LHCN-M2 (cell line): Measurements from ENCODE around the gene ANGPTL4. TPM values are rescaled to one million over a fixed set of nuclear protein-coding genes. Genes with fewer than 3 reads are reported as not detected.
A peak's percentile ranks its signal among the peaks of the same experiment; 100 is the strongest.
"Not testable (repeated sequence)": the region's sequence is repeated elsewhere in the genome, so short reads cannot be mapped to it uniquely, and the experiment has no call there.

Experiments used
- DNase-seq: peaks from one replicate; pipeline ENCODE4 v3.0.0-alpha.2; 2012; ENCODE audit warnings: low read depth
- polyA plus RNA-seq: library from polyadenylated mRNA; unstranded; fragments of >200 nt; gene quantifications from one replicate; pipeline ENCODE4 v1.2.1, GENCODE V29; 2012; ENCODE audit warnings: missing spikeins
- total RNA-seq: library from RNA; depleted of rRNA; stranded (reverse); fragments of >200 nt; gene quantifications from 2 replicates; pipeline ENCODE4 v1.2.3, GENCODE V29; 2014; rRNA removed

ANGPTL4 gene, protein sequence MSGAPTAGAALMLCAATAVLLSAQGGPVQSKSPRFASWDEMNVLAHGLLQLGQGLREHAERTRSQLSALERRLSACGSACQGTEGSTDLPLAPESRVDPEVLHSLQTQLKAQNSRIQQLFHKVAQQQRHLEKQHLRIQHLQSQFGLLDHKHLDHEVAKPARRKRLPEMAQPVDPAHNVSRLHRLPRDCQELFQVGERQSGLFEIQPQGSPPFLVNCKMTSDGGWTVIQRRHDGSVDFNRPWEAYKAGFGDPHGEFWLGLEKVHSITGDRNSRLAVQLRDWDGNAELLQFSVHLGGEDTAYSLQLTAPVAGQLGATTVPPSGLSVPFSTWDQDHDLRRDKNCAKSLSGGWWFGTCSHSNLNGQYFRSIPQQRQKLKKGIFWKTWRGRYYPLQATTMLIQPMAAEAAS
- 48.7 and 82.3 TPM in 2 replicates for total RNA-seq
- 41.9 TPM for polyA plus RNA-seq

DNA sequence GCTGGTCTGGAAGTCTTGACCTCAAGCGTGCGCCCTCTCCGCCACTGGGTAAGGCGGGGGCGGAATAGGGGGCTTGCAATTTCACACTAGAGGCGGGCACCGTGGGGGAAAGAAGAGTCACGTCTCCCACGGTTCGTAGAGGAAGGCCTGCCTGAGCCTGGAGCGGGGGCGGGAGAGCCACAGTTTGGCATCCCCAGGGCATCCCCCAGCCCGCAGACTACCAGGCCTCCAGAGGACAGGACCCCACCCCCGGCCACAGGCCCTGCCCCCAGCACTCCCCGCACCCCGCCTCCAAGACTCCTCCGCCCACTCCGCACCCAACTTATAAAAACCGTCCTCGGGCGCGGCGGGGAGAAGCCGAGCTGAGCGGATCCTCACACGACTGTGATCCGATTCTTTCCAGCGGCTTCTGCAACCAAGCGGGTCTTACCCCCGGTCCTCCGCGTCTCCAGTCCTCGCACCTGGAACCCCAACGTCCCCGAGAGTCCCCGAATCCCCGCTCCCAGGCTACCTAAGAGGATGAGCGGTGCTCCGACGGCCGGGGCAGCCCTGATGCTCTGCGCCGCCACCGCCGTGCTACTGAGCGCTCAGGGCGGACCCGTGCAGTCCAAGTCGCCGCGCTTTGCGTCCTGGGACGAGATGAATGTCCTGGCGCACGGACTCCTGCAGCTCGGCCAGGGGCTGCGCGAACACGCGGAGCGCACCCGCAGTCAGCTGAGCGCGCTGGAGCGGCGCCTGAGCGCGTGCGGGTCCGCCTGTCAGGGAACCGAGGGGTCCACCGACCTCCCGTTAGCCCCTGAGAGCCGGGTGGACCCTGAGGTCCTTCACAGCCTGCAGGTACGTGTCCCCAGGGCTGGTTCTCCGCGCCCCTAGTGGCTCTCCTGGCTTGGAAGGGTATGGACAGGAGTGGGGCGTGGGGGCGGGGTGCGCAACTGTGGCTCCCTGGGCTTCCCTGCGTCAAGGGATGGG lies at the start of gene ANGPTL4:
ANGPTL4 (plus strand) TSS at position 353 of the 969 bp plus-strand sequence; CDS start at position 520, 167 bp downstream.
- DNase-seq = peak; percentile 85

DNA sequence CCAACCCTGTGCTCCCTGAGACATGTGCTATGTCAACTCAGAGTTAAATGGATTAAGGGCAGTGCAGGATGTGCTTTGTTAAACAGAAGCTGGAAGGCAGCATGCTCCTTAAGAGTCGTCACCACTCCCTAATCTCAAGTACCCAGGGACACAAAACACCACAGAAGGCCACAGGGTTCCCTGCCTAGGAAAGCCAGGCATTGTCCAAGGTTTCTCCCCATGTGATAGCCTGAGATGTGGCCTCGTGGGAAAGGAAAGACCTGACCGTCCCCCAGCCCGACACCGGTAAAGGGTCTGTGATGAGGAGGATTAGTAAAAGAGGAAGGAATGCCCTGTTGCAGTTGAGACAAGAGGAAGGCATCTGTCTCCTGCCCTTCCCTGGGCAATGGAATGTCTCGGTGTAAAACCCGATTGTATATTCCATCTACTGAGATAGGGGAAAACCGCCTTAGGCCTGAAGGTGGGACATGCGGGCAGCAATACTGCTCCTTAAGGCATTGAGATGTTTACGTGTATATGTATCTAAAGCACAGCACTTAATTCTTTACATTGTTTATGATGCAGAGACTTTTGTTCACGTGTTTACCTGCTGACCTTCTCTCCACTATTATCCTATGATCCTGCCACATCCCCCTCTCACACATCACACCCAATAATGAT lies 48.8 kb upstream of the ANGPTL4 start:
- DNase-seq = not testable (repeated sequence)

DNA sequence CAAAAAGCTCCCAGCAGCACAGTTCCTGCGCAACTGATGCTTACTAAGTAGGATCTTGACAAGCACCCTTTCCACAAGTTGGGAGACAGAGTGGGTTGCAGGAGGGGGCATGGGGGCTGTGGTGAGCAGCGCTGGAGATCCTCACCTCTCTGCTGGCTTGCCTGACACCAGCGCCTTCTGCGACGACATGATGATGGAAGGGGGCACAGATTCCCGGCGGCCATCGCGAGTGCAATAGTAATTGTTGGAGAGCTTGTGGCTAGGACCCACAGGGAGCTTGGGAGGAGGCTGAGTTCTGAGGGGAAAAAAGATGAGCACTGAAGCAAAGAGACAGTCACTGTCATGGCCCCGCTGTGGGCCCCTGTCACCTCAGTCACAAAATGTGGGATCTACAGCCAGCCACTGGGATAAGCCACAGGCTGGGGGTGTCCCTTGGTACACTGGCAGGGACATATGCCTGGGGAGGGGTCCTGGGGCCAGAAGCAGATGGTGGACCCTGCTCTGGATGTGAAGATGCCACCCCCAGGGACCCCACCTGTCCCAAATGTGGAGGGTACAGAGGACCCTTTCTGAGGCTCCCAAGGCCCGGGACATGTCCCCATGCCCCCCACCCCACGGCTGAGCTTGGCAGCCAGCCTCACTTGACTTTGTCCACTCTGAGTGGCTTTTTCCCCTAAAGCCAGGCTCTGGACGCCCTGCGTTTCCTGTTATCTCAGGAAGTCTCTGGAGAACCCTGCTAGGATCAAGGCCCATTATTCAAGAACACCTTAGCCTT lies 47.4 kb upstream of the ANGPTL4 start:
- DNase-seq = no peak

DNA sequence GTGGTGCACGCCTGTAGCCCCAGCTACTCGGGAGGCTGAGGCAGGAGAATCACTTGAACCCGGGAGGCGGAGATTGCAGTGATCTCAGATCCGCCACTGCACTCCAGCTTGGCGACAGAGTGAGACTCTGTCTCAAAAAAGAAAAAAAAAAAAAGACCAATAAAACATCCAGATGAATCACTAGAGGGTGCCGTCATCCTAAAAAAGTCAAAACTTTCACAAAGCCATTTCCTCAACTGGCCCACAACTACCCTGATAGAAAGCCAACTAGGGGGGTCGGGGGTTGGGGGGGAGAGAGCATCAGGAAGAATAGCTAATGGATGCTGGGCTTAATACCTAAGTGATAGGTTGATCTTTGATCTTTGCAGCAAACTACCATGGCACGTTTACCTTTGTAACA lies 45.1 kb upstream of the ANGPTL4 start:
- DNase-seq = not testable (repeated sequence)

DNA sequence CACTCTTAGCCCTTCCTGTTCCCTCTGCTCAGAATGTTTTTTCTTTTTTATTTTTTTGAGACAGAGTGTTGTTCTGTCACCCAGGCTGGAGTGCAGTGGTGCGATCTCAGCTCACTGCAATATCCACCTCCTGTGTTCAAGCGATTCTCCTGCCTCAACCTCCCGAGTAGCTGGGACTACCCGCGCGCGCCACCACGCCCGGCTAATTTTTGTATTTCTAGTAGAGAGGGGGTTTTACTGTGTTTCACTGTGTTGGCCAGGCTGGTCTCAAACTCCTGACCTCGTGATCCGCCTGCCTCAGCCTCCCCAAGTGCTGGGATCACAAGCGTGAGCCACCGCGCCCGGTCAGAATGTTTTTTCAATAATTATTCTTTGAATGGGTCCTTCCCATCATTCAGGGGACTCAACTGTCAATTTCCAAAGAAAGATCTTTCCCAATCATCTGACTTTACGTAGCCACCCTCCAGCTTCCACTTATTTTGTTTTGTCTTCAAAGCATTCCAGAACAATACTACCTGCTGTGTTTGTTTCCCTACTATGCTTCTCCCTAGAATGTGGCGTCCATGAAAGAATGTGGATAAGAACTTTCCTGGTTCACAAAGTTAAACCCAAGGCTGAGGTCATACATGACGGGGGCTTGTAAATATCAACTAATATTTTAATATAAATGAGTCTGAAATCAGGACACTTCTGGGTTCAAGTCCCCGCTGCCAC lies 44.0 kb upstream of the ANGPTL4 start:
- DNase-seq = no peak

DNA sequence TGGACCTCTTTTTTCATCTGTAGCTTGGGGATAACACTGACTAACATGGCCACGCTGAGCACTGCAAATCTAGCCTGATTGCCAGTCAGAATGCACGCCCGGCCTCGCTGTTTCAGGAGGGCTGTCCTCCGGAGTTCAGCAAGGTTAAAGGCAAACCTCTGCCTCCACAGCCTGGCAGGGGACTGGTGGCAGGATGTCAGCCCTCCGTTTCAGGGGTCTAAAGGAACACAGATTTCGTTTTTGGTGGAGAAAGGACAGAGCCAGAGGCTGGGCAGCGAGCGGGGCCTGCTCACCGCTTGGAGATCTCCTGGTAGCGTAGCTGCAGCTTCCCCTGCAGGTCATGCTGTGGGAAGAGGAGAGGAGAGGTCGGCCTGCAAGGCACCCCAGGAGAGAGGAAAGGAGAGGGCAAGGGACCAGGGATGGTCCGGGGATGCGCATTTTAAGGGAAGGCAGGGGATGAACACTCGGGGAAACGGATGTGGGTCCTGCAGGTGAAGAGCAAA lies 43.3 kb upstream of the ANGPTL4 start:
- DNase-seq = no peak

DNA sequence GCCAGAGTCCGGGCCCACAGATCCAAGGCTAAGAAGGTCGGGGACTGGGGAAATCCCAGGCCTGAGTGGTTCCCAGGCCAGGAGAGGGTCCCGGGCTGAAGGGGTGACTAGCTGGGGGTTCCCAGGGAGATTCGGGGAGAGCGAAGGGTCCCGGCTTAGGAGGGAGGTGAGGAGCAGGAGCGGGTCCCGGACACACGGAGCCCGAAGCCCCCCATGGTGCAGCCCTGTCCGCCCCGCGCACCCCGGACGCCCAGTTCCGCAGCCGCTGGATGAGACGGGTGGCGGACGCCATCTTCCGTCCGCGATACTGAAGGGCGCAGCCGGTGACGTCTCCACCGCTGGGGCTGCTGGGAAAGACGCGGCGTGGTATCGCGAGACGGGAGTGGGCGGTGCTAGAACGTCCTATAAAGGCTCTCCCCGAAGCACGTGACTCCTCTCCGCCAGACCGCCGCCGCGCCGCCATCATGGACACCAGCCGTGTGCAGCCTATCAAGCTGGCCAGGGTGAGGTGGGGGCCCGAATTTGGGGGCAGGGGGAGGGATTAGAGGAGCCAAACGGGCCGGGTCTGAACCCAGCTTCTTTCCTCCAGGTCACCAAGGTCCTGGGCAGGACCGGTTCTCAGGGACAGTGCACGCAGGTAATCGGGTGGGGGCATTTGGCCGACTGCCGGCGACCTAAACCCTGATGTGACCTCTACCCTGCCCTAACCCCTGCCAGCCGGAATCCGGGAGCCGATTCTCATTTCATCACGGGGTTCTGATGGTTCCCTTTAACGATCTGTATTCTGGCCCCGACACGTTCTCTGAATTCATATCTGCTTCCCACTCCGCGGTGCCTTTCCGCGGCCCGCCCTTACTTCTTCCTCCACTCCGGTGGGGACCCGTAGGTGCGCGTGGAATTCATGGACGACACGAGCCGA lies 42.6 kb upstream of the ANGPTL4 start, which contains the start of the genes NDUFA7 and RPS28:
NDUFA7 (minus strand) TSS at position 309 of the 919 bp plus-strand sequence; CDS start at position 292, 17 bp downstream.
RPS28 (plus strand) TSS at position 430 of the 919 bp plus-strand sequence; CDS start at position 465, 35 bp downstream.
- peak; percentile 93 for DNase-seq

DNA sequence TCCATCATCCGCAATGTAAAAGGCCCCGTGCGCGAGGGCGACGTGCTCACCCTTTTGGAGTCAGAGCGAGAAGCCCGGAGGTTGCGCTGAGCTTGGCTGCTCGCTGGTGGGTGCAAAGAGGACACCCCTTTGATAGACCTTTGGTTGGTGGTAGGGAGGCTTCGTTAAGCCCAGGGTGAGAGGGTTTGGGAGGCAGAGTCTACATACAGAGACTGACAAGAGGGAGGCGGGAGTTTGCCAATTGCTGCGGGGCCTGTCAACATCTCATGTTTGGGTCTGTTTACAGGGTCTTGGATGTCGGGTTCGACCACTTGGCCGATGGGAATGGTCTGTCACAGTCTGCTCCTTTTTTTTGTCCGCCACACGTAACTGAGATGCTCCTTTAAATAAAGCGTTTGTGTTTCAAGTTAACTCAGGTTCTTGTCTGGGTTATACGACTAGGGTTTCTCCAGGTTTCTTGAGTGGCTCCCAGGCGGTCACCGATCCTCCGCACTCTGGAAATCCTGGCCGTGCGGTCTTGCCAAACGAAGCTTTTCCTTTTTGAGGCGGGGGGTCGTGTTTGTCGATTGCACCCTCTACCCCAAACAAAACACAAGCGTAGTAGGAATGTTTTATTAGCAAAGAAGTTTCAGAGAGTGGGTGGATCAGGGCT lies 41.8 kb upstream of the ANGPTL4 start:
- DNase-seq = no peak

DNA sequence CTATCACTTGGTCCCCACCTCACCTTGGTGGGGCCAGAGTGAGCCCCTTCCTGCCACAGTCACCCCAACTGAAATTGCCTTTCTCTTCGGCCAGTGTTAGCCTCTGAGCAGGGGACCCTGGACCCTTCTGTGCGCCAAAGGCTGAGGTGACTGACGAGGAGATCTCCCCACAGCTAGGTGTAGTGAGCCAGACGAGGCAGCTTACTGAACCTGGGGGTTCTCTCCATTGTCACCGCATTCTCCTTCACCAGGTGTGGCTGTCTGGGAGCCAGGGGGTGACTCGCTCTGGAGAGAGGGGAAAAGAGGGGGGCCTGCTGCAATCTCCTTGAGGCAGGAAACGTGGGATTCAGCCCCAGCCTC lies 41.3 kb upstream of the ANGPTL4 start:
- DNase-seq = no peak

DNA sequence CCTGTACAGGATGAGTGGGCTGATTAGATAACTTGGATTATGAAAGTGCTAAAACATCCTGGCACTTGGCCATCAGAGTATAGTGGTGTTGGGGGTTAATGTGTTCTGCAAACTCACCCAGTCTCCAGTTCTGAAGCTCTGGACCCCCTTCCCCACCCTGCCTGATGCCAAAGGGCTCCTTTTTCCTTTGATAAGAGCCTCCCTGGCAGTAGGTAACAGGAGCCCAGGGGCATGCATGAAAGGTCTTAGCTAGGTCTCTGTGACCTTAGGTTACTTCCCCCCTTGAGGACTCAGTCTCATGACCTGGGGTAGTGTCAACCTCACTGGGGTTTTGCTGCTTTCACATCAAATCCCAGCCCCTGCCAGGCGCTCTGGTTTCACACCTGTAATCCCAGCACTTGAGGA lies 40.2 kb upstream of the ANGPTL4 start:
- DNase-seq = no peak

DNA sequence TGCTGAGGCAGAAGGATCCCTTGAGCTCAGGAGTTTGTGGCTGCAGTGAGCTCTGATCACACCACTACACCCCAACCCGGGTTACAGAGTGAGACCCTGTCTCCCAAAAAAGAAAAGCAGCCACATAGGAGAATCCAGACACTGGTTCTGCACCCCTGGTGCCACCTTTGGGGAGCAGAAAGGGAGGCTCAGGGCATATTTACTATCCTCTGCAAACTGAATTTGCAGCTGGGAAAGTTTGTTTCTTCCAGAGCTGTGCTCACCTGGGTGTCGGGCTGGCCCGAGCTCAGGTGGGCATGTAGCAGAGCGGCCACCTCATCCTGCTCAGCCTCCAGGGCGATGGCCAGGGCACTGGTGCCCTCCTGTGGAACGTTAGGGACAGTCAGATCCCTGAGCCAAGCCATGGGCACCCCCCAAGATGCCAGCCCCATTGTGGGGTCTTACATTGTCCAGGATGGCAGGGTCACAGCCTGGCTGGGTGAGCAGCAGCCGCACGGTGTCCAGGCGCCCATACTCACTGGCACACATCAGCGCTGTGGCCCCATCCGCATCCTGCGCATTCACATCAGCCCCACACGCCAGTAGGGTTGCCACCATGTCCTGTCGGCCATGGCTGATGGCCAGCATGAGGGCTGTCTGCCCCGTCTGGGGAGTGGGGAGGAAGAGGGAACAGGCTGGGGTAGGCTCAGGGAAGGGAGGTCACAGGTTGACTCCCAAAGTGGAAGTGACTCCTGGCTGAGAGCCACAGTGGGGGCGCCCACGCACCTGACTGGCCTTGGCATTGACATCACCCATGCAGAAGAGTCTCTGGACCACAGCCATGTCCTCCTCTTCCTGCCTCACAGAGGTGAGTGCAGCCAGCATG lies 39.5 kb upstream of the ANGPTL4 start:
- no peak for DNase-seq

DNA sequence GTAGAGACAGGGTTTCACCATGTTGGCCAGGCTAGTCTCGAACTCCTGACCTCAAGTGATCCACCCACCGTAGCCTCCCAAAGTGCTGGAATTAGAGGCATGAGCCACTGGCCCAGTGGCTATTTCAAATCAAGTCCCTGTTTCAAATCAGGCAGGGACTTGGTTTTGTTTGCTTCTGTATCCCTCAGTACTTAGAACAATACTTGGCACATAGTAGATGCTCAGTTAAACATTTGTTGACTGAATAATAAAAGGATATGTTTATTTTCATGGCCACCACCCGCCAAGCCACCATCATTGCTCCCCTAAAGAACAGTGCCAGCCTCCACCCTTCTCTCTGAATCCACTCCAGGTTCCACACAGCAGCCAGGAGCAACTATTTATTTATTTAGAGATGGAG lies 38.5 kb upstream of the ANGPTL4 start:
- DNase-seq = no peak

DNA sequence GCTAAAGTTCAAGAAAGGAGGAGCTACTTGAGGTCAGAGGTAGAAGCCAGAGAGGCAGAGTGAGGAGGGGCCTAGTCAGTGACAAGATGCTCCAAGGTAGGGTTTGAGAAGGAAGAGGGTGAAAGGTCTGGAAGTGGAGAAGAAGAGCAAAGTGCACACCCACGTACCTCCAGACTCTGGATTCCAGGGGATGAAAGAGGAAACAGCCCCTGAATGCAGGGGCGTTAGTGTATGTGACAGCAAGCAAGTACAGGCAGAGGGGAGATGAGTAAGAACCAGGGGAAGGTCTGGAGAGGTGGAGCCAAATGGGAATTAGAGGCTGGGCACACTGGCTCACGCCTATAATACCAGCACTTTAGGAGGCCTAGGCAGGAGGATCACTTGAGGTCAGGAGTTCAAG lies 34.0 kb upstream of the ANGPTL4 start:
- DNase-seq = no peak

DNA sequence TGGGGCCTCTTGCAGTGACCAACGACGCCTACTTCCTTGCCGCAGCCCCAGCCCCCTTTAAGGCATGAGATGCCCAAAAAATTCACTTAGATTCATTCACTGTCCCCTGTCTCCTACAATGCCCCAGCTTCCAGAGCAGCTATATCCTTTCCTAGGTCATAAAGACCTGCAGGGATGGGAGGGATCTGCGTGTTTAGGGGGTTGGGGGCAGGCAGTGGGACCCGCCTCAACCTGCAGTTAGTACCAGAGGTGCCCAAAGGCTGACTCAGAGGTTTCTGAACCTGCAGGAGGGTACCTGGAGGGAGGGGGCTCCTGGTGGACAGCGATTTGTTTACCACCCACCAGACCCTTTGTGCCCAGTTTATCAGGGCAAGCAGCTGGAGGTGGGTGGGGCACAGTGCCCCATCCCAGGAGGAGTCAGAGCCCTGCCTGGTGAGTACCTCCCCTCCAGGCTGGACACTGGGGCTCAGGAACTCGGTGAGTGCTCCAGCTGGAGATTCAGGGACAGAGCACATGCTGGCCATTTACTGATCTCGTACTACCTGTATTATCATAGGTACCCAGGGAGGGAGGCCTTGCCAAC lies 32.6 kb upstream of the ANGPTL4 start:
- no peak for DNase-seq

DNA sequence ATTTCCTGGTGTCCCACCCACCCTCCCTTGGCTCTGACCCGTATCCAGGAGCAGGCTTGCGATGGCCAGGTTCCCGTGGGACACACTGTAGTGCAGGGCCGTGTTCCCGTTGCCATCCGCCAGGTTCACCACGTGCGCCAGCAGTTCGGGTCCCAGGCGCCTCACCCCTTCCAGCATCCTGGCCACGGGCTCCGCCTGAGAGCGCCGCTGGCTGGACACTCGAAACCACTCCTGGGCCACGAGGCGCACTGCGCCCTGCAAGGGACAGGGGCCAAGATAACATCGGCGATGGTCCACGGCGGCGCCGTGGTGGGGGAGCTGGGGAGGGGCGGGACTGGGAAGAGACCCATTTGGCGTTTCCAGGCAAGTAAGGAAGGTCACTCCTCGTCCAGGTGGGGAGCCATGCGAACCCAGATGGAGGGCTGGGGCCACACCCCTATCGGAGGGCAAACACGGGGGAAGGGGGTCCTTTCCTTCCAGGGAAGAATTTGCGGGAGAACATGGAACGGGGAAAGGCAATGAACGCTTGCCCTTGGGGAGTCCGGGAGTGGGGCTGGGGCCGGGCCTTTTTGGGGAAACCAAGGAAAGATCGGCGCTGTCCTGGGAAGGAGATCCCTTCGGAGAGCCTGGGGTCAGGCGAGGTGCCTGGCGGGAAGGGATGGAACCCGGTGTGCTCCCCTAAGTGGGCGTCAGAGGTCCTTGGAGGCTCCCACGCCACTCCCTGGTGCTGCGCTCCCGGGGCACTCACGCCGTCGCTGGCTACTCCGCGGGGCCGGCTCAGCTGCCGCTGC lies 30.8 kb upstream of the ANGPTL4 start:
- DNase-seq = no peak
